M059J (cell line): ENCODE data around the gene KLRC3. TPM values are rescaled to one million over a fixed set of nuclear protein-coding genes. Genes with fewer than 3 reads are reported as not detected.
"Not testable (repeated sequence)": the region's sequence is repeated elsewhere in the genome, so short reads cannot be mapped to it uniquely, and the experiment has no call there.

Source experiments
- DNase-seq: peaks from one replicate; pipeline ENCODE4 v3.0.0-alpha.2; 2012; ENCODE audit warnings: low read depth
- total RNA-seq: library from RNA; depleted of rRNA; stranded (reverse); fragments of >200 nt; shearing (Covaris generic); gene quantifications from 2 replicates; pipeline ENCODE4 v1.2.3, GENCODE V29; 2014; rRNA removed

Gene KLRC3
- total RNA-seq, 1 experiment from 2014 or later: not detected

GRCh38 chr12:10369557-10370415 is 50.6 kb downstream of the KLRC3 start:
- no peak for DNase-seq

GRCh38 chr12:10368206-10369171 is 51.9 kb downstream of the KLRC3 start:
- no peak for DNase-seq

GRCh38 chr12:10367714-10368113 is 52.7 kb downstream of the KLRC3 start:
- not testable (repeated sequence) for DNase-seq

- DNase-seq: peak; percentile 41
Observed at GRCh38 chr12:10366875-10367274, 53.5 kb downstream of the KLRC3 start.

DNA sequence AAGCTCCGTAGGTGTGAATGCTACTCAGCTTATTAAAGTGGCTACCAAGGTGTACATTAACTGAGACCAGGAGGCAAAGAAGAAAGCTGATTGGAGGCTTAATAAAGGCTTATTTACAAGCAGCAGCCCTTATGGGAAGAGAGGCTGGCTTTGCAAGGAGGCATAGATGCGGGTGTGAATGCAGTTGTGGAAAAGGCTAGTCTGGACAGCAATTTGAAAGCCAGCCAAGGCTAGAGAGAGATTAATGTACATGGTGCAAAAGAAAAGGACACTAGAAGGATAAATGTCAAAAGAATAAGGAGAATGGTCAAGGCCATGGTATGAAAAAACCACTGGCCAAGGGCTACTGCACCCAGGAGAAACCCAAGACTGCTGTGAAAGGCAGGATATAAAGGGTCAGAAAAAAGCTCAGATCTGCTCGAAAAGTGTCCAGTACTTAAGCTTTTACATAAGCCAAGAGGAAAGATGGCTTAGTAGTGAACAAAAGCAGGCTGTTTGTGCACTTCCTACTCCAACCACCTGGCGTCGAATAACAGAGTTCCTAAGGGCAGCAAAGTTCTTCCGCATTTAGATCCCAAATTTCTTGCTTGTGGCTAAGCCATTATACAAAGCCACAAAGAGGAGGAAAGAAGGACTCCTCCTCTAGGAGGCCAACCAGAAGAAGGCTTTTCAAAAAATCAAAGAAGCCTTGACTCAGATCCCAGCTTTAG is 54.5 kb downstream of the KLRC3 start:
- DNase-seq: peak; percentile 16

- DNase-seq: peak; percentile 89
Observed at GRCh38 chr12:10364815-10365622, 55.4 kb downstream of the KLRC3 start.

- peak; percentile 66 for DNase-seq
Observed at GRCh38 chr12:10363914-10364814, 56.2 kb downstream of the KLRC3 start.

DNA sequence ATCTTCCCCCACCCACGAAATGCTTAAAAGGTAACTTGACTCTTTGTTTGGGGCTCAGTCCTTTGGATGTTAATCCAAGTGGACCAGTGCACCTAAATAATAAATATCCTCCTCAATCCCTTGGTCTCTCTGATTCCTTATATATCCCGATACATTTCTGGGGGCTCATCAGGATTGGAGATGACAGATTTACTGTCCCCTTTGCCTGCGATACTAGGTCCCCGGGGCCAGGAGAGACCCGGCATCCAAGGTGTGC is 56.8 kb downstream of the KLRC3 start:
- DNase-seq: no peak

DNA sequence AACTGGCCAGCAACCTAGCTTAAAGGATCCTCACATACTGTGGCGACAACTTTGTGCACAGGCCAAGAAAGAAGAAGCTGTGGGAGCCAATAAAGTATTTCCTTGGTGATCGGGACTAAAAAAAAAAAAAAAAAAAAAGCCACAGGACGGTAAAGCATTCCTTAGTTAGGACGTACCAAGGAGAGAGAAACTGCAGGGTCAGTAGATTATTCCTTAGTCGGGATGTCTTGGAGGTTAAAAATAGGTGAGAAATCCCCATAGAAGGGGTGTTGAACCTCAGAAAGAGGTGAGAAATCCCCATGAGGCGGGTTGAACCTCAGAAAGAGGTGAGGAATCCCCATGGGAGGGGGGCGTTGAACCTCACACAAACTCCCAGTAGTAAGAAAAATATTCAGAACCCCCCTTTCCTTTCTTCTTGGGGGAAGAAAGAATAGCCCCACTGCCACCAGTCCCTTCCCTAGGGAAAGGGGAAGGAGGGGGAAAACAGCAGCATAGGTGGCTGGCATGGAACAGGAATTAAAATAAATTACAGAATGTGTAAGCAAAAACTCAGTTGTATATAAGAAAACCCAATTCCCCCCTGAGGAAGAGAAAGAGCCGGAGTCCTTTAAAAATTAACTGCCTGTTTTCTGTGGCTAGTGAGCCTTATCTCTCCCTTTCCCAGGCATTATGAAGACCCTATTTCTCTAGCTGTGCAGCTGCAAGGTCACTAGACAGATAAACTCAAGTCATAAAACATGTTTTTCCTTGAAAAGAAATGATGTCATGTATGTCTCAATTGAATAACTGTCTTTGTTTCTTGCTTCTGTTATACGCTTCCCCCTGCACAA is 57.4 kb downstream of the KLRC3 start:
- peak; percentile 35 for DNase-seq

DNA sequence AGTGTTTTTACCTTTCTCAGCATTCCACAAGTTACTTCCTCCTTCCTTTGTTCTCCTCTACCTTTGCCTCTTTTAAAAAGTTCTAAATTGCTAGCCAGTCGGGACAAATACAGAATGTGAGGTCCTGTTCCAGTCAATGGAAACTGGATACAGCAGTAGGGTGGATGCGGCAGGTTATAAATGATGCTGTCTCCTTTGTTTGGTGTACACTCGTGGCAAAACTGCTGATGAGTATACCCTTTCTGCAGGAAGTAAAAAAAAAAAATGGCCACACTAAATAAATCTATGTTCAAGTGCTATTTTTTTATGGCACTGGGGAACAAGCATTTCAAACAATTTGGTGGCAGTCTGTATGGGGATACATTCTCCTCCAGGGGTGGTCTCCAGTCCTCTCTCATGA is 58.1 kb downstream of the KLRC3 start:
- no peak for DNase-seq

Other genes starting within 250 kb of the KLRC3 start
- 5.3 and 5.5 TPM in 2 replicates for gene OLR1, start 248.5 kb downstream of the KLRC3 start, total RNA-seq
- gene TMEM52B, start 241.6 kb downstream of the KLRC3 start, total RNA-seq: 0.37 and 1.2 TPM in 2 replicates
- gene GABARAPL1, start 207.7 kb downstream of the KLRC3 start, total RNA-seq: 69.5 and 78.6 TPM in 2 replicates
- not detected in 2 replicates for gene KLRD1, start 112.7 kb downstream of the KLRC3 start, total RNA-seq
- gene KLRK1, start 30.6 kb downstream of the KLRC3 start, total RNA-seq: not detected in 2 replicates
- not detected in 2 replicates for gene KLRC4, start 10.8 kb downstream of the KLRC3 start, total RNA-seq
- not detected in 2 replicates for gene KLRC2, start 15.4 kb upstream of the KLRC3 start, total RNA-seq
- gene KLRC1, start 32.8 kb upstream of the KLRC3 start, total RNA-seq: not detected in 2 replicates
- 0.64 and 1.1 TPM in 2 replicates for gene EIF2S3B, start 85.3 kb upstream of the KLRC3 start, total RNA-seq
- 51.5 and 90.2 TPM in 2 replicates for gene MAGOHB, start 193.0 kb upstream of the KLRC3 start, total RNA-seq